H1 (cell line): ENCODE results near the gene CACNA1C. TPM values are rescaled to one million over a fixed set of nuclear protein-coding genes. Genes with fewer than 3 reads are reported as not detected.

Source experiments
- CTCF ChIA-PET: fragments of 300-600 bp; sonication (Branson Sonifier 250); formaldehyde crosslinking; loops from one replicate; lab custom pipeline; 2021; ENCODE audit not compliant: partially characterized antibody; lab: Charles Lee
- POLR2A ChIA-PET: fragments of 300-600 bp; sonication (Branson Sonifier 250); formaldehyde crosslinking; loops from one replicate; lab custom pipeline; 2021; ENCODE audit warnings: inconsistent platforms; ENCODE audit not compliant: partially characterized antibody; lab: Charles Lee
- DNase-seq, 2 experiments: peaks; one replicate each; pipeline versions ENCODE4 v3.0.0 to v3.0.0-alpha.2; 2010 to 2022; ENCODE audit warnings: low spot score in 2 of 2, low read depth in 1 of 2, mixed read lengths in 1 of 2
- FAIRE-seq: peaks from 2 replicates; lab custom pipeline; 2011; peaks lifted over from hg19 to GRCh38; lab: Jason Lieb, UNC
- H2AFZ ChIP-seq: 2 replicates; pipeline ENCODE4 v1.8.1; 2012; ENCODE audit warnings: low read length, inconsistent platforms
- H2AK5ac ChIP-seq: 2 replicates; pipeline ENCODE4 v1.6.1; 2013; ENCODE audit warnings: low read depth, low read length
- H2BK120ac ChIP-seq: replicated peaks from 2 replicates; pipeline ENCODE3; 2013; ENCODE audit warnings: low read depth, low read length, inconsistent platforms
- H2BK12ac ChIP-seq: 2 replicates; pipeline ENCODE4 v1.6.1; 2013; ENCODE audit warnings: low read depth, low read length
- H2BK15ac ChIP-seq: 2 replicates; pipeline ENCODE4 v1.6.1; 2013; ENCODE audit warnings: low read length
- H2BK20ac ChIP-seq: 2 replicates; pipeline ENCODE4 v1.6.1; 2013; ENCODE audit warnings: low read length
- H2BK5ac ChIP-seq: 2 replicates; pipeline ENCODE4 v1.6.1; 2013; ENCODE audit warnings: low read depth, low read length
- H3K14ac ChIP-seq: 2 replicates; pipeline ENCODE4 v1.6.1; 2013; ENCODE audit warnings: inconsistent platforms; ENCODE audit not compliant: insufficient read length
- H3K18ac ChIP-seq: 2 replicates; pipeline ENCODE4 v1.6.1; 2013; ENCODE audit warnings: low read length; ENCODE audit errors: extremely low read depth
- H3K23ac ChIP-seq: 2 replicates; pipeline ENCODE4 v1.6.1; 2013; ENCODE audit warnings: inconsistent platforms; ENCODE audit not compliant: insufficient read length
- H3K23me2 ChIP-seq: 2 replicates; pipeline ENCODE4 v1.6.1; 2013; ENCODE audit warnings: low read depth, low read length
- H3K27ac ChIP-seq: 2 replicates; pipeline ENCODE4 v1.6.1; 2011; ENCODE audit warnings: low read depth, low read length, inconsistent platforms
- H3K27me3 ChIP-seq, 4 experiments: replicated peaks in 1 of 4; 1 replicate in 1 of 4; 2 replicates in 3 of 4; pipeline versions ENCODE4 v1.6.1 to v1.8.1; 2011 to 2013; ENCODE audit warnings: low read length in 3 of 4, mild to moderate bottlenecking in 3 of 4, inconsistent platforms in 2 of 4, mixed read lengths in 2 of 4, moderate library complexity in 1 of 4; ENCODE audit not compliant: control insufficient read depth in 3 of 4, insufficient read depth in 3 of 4; ENCODE audit errors: extremely low read depth in 1 of 4
- H3K36me3 ChIP-seq, 4 experiments: 2 replicates each; pipeline versions ENCODE4 v1.6.1 to v1.8.1; 2011 to 2013; ENCODE audit warnings: mild to moderate bottlenecking in 4 of 4, low read length in 3 of 4, moderate library complexity in 2 of 4, control low read depth in 1 of 4, inconsistent platforms in 1 of 4; ENCODE audit not compliant: insufficient read depth in 4 of 4, control insufficient read depth in 2 of 4
- H3K4ac ChIP-seq: replicated peaks from 2 replicates; pipeline ENCODE3; 2013; ENCODE audit warnings: low read length, low read depth, mixed read lengths, inconsistent platforms; ENCODE audit not compliant: insufficient read length
- H3K4me1 ChIP-seq, 4 experiments: replicated peaks in 1 of 4; 1 replicate in 1 of 4; 2 replicates in 3 of 4; pipeline versions ENCODE4 v1.6.1 to v1.8.1; 2011 to 2013; ENCODE audit warnings: low read length in 3 of 4, inconsistent platforms in 2 of 4, mixed read lengths in 1 of 4; ENCODE audit not compliant: insufficient read depth in 4 of 4, control insufficient read depth in 3 of 4
- H3K4me2 ChIP-seq, 2 experiments: 2 replicates each; pipeline versions ENCODE4 v1.6.1 to v1.8.1; 2011 to 2013; ENCODE audit warnings: low read depth in 2 of 2, low read length in 2 of 2, control low read depth in 1 of 2, inconsistent platforms in 1 of 2, mild to moderate bottlenecking in 1 of 2; ENCODE audit not compliant: insufficient read depth in 1 of 2
- H3K4me3 ChIP-seq, 4 experiments: fragments of 200-600, 300-600 bp in 1 of 4; sonication (generic), shearing (Covaris generic), sonication (Bioruptor Twin) in 1 of 4; 2 replicates each; pipeline versions ENCODE4 v1.5.1 to v1.8.1; 2011 to 2016; ENCODE audit warnings: low read length in 4 of 4, low read depth in 3 of 4, control low read depth in 2 of 4, inconsistent platforms in 2 of 4, mild to moderate bottlenecking in 2 of 4, mixed read lengths in 1 of 4, moderate library complexity in 1 of 4; ENCODE audit not compliant: insufficient read depth in 2 of 4; ENCODE audit errors: extremely low read depth in 1 of 4
- H3K56ac ChIP-seq: replicated peaks from 2 replicates; pipeline ENCODE3; 2013; ENCODE audit warnings: low read depth, mild to moderate bottlenecking, mixed read lengths, low read length, inconsistent platforms; ENCODE audit not compliant: insufficient read length
- H3K79me1 ChIP-seq: 2 replicates; pipeline ENCODE4 v1.6.1; 2013; ENCODE audit warnings: low read depth, low read length, control low read depth
- H3K79me2 ChIP-seq, 2 experiments: 2 replicates each; pipeline versions ENCODE4 v1.6.1 to v1.8.1; 2012 to 2013; ENCODE audit warnings: low read length in 2 of 2, mild to moderate bottlenecking in 2 of 2, inconsistent platforms in 1 of 2; ENCODE audit not compliant: insufficient read depth in 2 of 2, control insufficient read depth in 1 of 2
- H3K9ac ChIP-seq, 4 experiments: replicated peaks in 1 of 4; 1 replicate in 1 of 4; 2 replicates in 3 of 4; pipeline versions ENCODE4 v1.6.1 to v1.8.1; 2011 to 2013; ENCODE audit warnings: low read depth in 3 of 4, low read length in 3 of 4, control low read depth in 2 of 4, mild to moderate bottlenecking in 2 of 4, moderate library complexity in 2 of 4, inconsistent platforms in 1 of 4; ENCODE audit errors: extremely low read depth in 1 of 4
- H3K9me3 ChIP-seq, 2 experiments: 2 replicates each; pipeline versions ENCODE4 v1.6.1 to v1.8.1; 2012 to 2013; ENCODE audit warnings: mild to moderate bottlenecking in 2 of 2, moderate library complexity in 2 of 2, control low read depth in 1 of 2, inconsistent platforms in 1 of 2, low read depth in 1 of 2, low read length in 1 of 2, mixed read lengths in 1 of 2; ENCODE audit not compliant: insufficient read depth in 2 of 2
- H4K20me1 ChIP-seq, 2 experiments: replicated peaks in 1 of 2; 2 replicates each; pipeline versions ENCODE3 to v1.8.1; 2011 to 2013; ENCODE audit warnings: inconsistent platforms in 2 of 2, low read length in 2 of 2, mild to moderate bottlenecking in 1 of 2; ENCODE audit not compliant: insufficient read depth in 2 of 2, control insufficient read depth in 1 of 2
- H4K5ac ChIP-seq: 2 replicates; pipeline ENCODE4 v1.6.1; 2013; ENCODE audit warnings: low read length, low read depth, mixed read lengths, inconsistent platforms; ENCODE audit not compliant: insufficient read length
- H4K8ac ChIP-seq: 2 replicates; pipeline ENCODE4 v1.8.0; 2013; ENCODE audit warnings: mild to moderate bottlenecking, moderate library complexity, low read length, inconsistent platforms; ENCODE audit not compliant: insufficient read depth; ENCODE audit errors: extremely low read depth
- H4K91ac ChIP-seq: replicated peaks from 2 replicates; pipeline ENCODE3; 2013; ENCODE audit warnings: low read length, mixed read lengths, inconsistent platforms; ENCODE audit not compliant: insufficient read length
- CBX5 ChIP-seq: fragments of 300-800, 300-1000 bp; sonication (generic); IDR thresholded peaks from 2 replicates; pipeline ENCODE4 v1.7.1; 2016; ENCODE audit warnings: antibody characterized with exemption, low read length, low read depth
- CEBPB ChIP-seq: IDR thresholded peaks from 2 replicates; pipeline ENCODE4 v1.6.1; 2012; ENCODE audit warnings: low read depth, low read length
- EGR1 ChIP-seq: IDR thresholded peaks from 2 replicates; pipeline ENCODE4 v1.6.1; 2011; ENCODE audit warnings: low read depth, low read length, borderline replicate concordance
- HDAC2 ChIP-seq, 2 experiments: fragments of 300-600 bp in 1 of 2; sonication (generic) in 1 of 2; IDR thresholded peaks; 2 replicates each; pipeline ENCODE4 v1.6.1; 2011 to 2012; ENCODE audit warnings: low read depth in 2 of 2, low read length in 2 of 2, mild to moderate bottlenecking in 2 of 2, moderate library complexity in 2 of 2, borderline replicate concordance in 1 of 2, inconsistent platforms in 1 of 2
- JUN ChIP-seq: IDR thresholded peaks from 2 replicates; pipeline ENCODE4 v1.6.1; 2011; ENCODE audit warnings: low read depth, mild to moderate bottlenecking, improper control_type of control experiment, low read length
- KDM4A ChIP-seq: IDR thresholded peaks from one replicate; pipeline ENCODE4 v1.7.1; 2012; ENCODE audit warnings: low read depth, mild to moderate bottlenecking, moderate library complexity, low read length, inconsistent platforms; ENCODE audit not compliant: severe bottlenecking
- PHF8 ChIP-seq: fragments of 200-600 bp; sonication (generic); conservative IDR thresholded peaks from 2 replicates; pipeline ENCODE4 v1.7.1; 2012; ENCODE audit warnings: low read depth, mild to moderate bottlenecking, inconsistent platforms, low read length, moderate library complexity
- RXRA ChIP-seq: IDR thresholded peaks from 2 replicates; pipeline ENCODE4 v1.6.1; 2011; ENCODE audit warnings: low read depth, mild to moderate bottlenecking, low read length, moderate library complexity; ENCODE audit not compliant: insufficient read depth
- SIN3A ChIP-seq, 2 experiments: IDR thresholded peaks in 1 of 2; conservative IDR thresholded peaks in 1 of 2; 2 replicates each; pipeline ENCODE4 v1.6.1; 2011 to 2012; ENCODE audit warnings: low read length in 2 of 2, improper control_type of control experiment in 1 of 2, low read depth in 1 of 2, mild to moderate bottlenecking in 1 of 2
- SIX5 ChIP-seq: IDR thresholded peaks from 2 replicates; pipeline ENCODE4 v1.6.1; 2011; ENCODE audit warnings: mild to moderate bottlenecking, low read depth, low read length
- TAF7 ChIP-seq: optimal IDR thresholded peaks from 2 replicates; pipeline ENCODE3; 2011; ENCODE audit warnings: low read depth, mild to moderate bottlenecking, inconsistent platforms, low read length, moderate library complexity, borderline replicate concordance
- TCF12 ChIP-seq: IDR thresholded peaks from 2 replicates; pipeline ENCODE4 v1.6.1; 2011; ENCODE audit warnings: low read depth, mild to moderate bottlenecking, low read length
- WGBS, 2 experiments: shearing (Covaris generic) in 1 of 2; methylation state at CpG; one replicate each; pipeline versions ENCODE4 v1.1.6 to v1.1.7; 2013 to 2015; ENCODE audit warnings: low lambda C conversion rate in 2 of 2, mixed read lengths in 2 of 2, inconsistent platforms in 1 of 2, low coverage in 1 of 2, missing lambda C conversion rate in 1 of 2; ENCODE audit not compliant: insufficient replicate concordance in 2 of 2, insufficient coverage in 1 of 2, insufficient read length in 1 of 2; ENCODE audit errors: extremely low coverage in 1 of 2, missing lambda C conversion rate in 1 of 2; 5-methylcytosine and 5-hydroxymethylcytosine counted together
- polyA plus RNA-seq, 7 experiments: library from polyadenylated mRNA; depleted of rRNA in 3 of 7; stranded (reverse) in 5 of 7; unstranded in 2 of 7; fragments of >200 nt in 5 of 7; fragments of 200-250 nt in 2 of 7; gene quantifications; 1 replicate in 5 of 7; 2 replicates in 1 of 7; 4 replicates in 1 of 7; pipeline versions ENCODE4 v1.2.1 to v1.2.3, GENCODE V29; 2011 to 2013; ENCODE audit warnings: missing spikeins in 2 of 7, mixed read lengths in 2 of 7
- total RNA-seq: library from RNA; stranded (reverse); fragmentation: NEBNext Ultra II Directional; extraction: Animal tissue kit (Norgen Biotek cat#: 25700); gene quantifications from 2 replicates; pipeline ENCODE4 v1.2.1, GENCODE V29; 2021
- TF ChIP-seq, protein P1 (sequence below): IDR thresholded peaks from 2 replicates; pipeline ENCODE4 v1.6.1; 2012; ENCODE audit warnings: inconsistent platforms
- TF ChIP-seq, protein P2 (sequence below): IDR thresholded peaks from 2 replicates; pipeline ENCODE4 v1.6.1; 2011; ENCODE audit warnings: low read depth, mild to moderate bottlenecking, low read length; ENCODE audit not compliant: insufficient read depth

Gene CACNA1C
- total and polyA plus RNA-seq, 2 of the 8 experiments (the other 6 are each of a cell fraction or from before 2014, with no cell fraction given), result 1.3 TPM

DNA sequence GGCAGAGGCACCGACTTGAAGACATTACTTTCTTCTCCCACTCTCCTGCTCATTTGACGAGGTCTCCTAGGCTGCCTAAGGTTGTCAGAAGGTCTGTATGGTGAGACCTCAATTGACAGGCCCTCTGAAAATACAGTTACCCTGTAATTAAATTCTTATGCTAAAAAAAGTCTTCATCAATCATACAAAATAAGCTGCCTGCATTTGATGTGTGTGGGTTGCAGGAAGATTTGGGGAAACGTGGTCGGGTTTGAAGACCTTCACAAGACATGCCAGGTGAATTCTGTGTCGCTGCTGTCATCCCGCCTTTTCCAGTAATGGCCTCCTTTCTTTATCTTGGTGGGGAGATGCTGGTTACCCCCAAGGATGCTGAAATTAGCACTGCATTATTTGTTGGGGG, 299.4 kb downstream of the CACNA1C start:
- Histone ChIP-seq H2BK5ac (no peak overlapping the region), H2AK5ac (no peak overlapping the region), H3K9ac (no peak overlapping the region), H3K79me1 (no peaks in the 10 kb centered on the region), H4K5ac (no peak overlapping the region), H3K4me2 (no peak overlapping the region), H3K4me1 (peaks cover 0 to 4% (median 0%) of the 10 kb centered on the region in 4 experiments; a peak in 2 of 7 replicates), H2BK120ac (no peak overlapping the region), H2BK12ac (no peak overlapping the region), H2AFZ (no peak overlapping the region), H3K4ac (no peak overlapping the region), H3K79me2 (no peaks in the 10 kb centered on the region), H4K20me1 (no peaks in the 10 kb centered on the region), H3K23me2 (no peaks in the 10 kb centered on the region), H3K27me3 (no peaks in the 10 kb centered on the region), H3K27ac (no peak overlapping the region), H3K23ac (no peak overlapping the region), H3K9me3 (no peaks in the 10 kb centered on the region), H4K8ac (no peak overlapping the region), H3K18ac (no peak overlapping the region), H2BK15ac (no peak overlapping the region), H2BK20ac (no peak overlapping the region), H4K91ac (no peak overlapping the region), H3K56ac (no peak overlapping the region), H3K14ac (no peak overlapping the region), H3K36me3 (no peaks in the 10 kb centered on the region), H3K4me3 (no peak overlapping the region)
- CTCF ChIA-PET, result no interaction called here
- 89% methylated on average over 6 of the region's 6 CpGs; no CpG with 5 or more reads in 1 of the 2 experiments for WGBS, 2 experiments
- POLR2A ChIA-PET, result no interaction called here
- DNase-seq, result no peak
- FAIRE-seq, result no peak
- TF ChIP-seq RXRA (no peak), SIN3A (conservative IDR thresholded peaks at IDR 0.05 in 1 of 2, IDR thresholded peaks at IDR 0.05 in 1 of 2; ENCODE audit: low read depth in 1 of 2, low read length in 2 of 2) (no peak), JUN (no peak), HDAC2 (IDR thresholded peaks at IDR 0.05; ENCODE audit: borderline replicate concordance in 1 of 2, low read depth in 2 of 2, low read length in 2 of 2) (no peak), TCF12 (no peak), KDM4A (no peak), CBX5 (no peak), SIX5 (no peak), EGR1 (no peak), PHF8 (no peak), TAF7 (no peak), CEBPB (no peak)
- TF ChIP-seq, protein P1, sequence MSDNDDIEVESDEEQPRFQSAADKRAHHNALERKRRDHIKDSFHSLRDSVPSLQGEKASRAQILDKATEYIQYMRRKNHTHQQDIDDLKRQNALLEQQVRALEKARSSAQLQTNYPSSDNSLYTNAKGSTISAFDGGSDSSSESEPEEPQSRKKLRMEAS, result no peak
- TF ChIP-seq, protein P2, sequence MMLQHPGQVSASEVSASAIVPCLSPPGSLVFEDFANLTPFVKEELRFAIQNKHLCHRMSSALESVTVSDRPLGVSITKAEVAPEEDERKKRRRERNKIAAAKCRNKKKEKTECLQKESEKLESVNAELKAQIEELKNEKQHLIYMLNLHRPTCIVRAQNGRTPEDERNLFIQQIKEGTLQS, result no peak
